GM12874 (cell line): ENCODE results near the gene SHISAL1.

ENCODE experiments used
- TF ChIP-seq, protein P1 (sequence below): IDR thresholded peaks from 2 replicates; pipeline ENCODE4 v1.5.1; 2011; ENCODE audit warnings: low read depth, mild to moderate bottlenecking, control low read depth, low read length, moderate library complexity; ENCODE audit not compliant: insufficient read depth

SHISAL1 gene

DNA sequence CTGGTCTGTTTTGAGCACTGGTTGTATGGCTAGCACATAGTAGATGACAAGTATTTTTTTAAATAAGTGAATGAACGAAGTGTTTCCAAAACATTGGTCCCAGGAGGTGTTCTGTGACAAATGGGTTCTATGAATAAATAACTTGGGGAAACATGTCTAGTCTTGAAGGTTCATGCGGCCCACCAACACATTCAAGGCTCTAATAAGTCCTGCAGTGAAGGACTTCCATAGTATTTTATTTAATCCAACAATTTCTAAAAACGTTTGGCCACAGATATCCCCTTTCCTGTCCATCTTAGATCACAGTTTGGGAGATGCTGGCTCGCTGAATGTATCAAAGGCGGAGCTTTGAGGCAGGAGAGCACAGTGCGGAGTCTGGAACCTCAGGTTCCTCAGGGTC lies 109.5 kb downstream of the SHISAL1 start:
- TF ChIP-seq, protein P1, sequence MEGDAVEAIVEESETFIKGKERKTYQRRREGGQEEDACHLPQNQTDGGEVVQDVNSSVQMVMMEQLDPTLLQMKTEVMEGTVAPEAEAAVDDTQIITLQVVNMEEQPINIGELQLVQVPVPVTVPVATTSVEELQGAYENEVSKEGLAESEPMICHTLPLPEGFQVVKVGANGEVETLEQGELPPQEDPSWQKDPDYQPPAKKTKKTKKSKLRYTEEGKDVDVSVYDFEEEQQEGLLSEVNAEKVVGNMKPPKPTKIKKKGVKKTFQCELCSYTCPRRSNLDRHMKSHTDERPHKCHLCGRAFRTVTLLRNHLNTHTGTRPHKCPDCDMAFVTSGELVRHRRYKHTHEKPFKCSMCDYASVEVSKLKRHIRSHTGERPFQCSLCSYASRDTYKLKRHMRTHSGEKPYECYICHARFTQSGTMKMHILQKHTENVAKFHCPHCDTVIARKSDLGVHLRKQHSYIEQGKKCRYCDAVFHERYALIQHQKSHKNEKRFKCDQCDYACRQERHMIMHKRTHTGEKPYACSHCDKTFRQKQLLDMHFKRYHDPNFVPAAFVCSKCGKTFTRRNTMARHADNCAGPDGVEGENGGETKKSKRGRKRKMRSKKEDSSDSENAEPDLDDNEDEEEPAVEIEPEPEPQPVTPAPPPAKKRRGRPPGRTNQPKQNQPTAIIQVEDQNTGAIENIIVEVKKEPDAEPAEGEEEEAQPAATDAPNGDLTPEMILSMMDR, result no peak

DNA sequence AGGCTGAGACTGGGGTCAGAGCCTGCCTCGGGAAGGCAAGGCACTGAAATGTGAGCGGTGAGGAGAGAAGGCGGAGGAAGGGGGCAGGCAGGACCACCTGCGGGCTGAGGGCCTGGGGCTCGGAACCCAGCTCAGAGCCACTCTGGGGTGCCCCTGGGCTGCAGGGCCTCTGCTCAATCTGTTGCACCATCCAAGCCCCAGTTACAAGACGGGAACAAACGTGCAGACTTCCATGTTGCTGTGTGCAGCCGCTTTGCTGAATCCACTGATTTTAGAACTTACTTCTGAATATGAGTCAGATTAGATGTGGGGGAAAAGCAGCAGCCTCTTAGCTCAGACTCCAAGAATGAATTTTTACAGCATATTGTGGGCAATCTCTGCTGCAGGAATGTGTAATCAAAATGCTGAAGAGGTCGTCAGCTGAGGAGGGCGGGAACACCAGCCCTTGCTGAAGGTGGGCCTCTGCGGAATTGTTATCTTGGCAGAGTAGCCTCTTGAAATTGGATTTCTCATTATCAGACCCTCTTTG lies 110.4 kb downstream of the SHISAL1 start:
- TF ChIP-seq, protein P1, result no peak

GRCh38 chr22:44201665-44202064 lies 111.1 kb downstream of the SHISAL1 start:
- TF ChIP-seq, protein P1, result no peak

GRCh38 chr22:44200855-44201550 lies 111.7 kb downstream of the SHISAL1 start:
- TF ChIP-seq, protein P1, result no peak

DNA sequence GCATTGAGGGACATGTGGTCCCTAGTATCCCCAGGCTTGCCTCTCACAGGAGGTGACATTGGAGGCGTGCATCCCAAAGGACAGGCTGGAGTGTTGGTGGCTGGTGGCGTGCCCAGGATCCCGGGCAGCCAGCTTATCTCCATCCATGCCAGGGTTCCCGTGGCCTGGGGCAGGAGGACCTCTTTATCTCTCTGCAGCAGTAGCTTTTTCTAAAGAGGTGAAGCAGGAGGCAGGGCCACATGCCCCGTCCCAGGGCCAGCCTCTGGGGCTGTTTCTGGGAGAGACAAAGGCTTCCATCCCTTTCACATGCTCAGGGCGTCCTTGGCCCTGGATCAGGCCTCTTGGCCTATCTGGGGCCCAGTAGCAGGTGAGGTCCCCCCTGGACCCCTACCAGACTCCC lies 112.3 kb downstream of the SHISAL1 start:
- TF ChIP-seq, protein P1, result no peak

- TF ChIP-seq, protein P1, result no peak
Measured at GRCh38 chr22:44199866-44200265, 112.9 kb downstream of the SHISAL1 start.

- TF ChIP-seq, protein P1, result no peak
Measured at GRCh38 chr22:44199164-44199563, 113.6 kb downstream of the SHISAL1 start.
